GM19240 (cell line): Measurements from ENCODE around the gene HOXD4.

Experiments
- DNase-seq: peaks from one replicate; pipeline ENCODE4 v3.0.0; 2011; ENCODE audit warnings: low spot score; ENCODE audit not compliant: insufficient read length

Gene HOXD4

GRCh38 chr2:176139661-176140512 is 11.5 kb upstream of the HOXD4 start:
- no peak for DNase-seq

- DNase-seq: peak; percentile 89
Measured at GRCh38 chr2:176140513-176141317, 10.6 kb upstream of the HOXD4 start.

GRCh38 chr2:176142281-176142680 is 9.1 kb upstream of the HOXD4 start:
- DNase-seq: no peak

- no peak for DNase-seq
Measured at GRCh38 chr2:176145085-176145969, 6.0 kb upstream of the HOXD4 start.

GRCh38 chr2:176146101-176146500 is 5.2 kb upstream of the HOXD4 start:
- no peak for DNase-seq

- DNase-seq: no peak
Measured at GRCh38 chr2:176146645-176147044, 4.7 kb upstream of the HOXD4 start.

GRCh38 chr2:176147210-176147799 is 4.0 kb upstream of the HOXD4 start:
- DNase-seq: no peak

- no peak for DNase-seq
Measured at GRCh38 chr2:176147800-176148496, 3.4 kb upstream of the HOXD4 start.

GRCh38 chr2:176148751-176149421 is 2.5 kb upstream of the HOXD4 start:
- DNase-seq: no peak

- no peak for DNase-seq
Measured at GRCh38 chr2:176149481-176149938, 1.8 kb upstream of the HOXD4 start.

GRCh38 chr2:176149939-176150583 is 1.3 kb upstream of the HOXD4 start:
- no peak for DNase-seq

- DNase-seq: no peak
Measured at GRCh38 chr2:176150584-176151441, 537 bp upstream of the HOXD4 start.

GRCh38 chr2:176152350-176153181 is 1.2 kb downstream of the HOXD4 start:
- no peak for DNase-seq

GRCh38 chr2:176154576-176155252 is 3.4 kb downstream of the HOXD4 start:
- no peak for DNase-seq

- no peak for DNase-seq
Measured at GRCh38 chr2:176155356-176156044, 4.2 kb downstream of the HOXD4 start.

- DNase-seq: no peak
Measured at GRCh38 chr2:176156301-176156806, 5.0 kb downstream of the HOXD4 start.
